GM23338 (cell line): ENCODE measurements around the gene LCMT1.

Experiments
- CTCF ChIP-seq, 2 experiments: fragments of 200-600 bp in 1 of 2; sonication (generic) in 1 of 2; conservative IDR thresholded peaks; 2 replicates each; pipeline versions ENCODE4 v1.5.1 to v1.6.1; 2016 to 2017; ENCODE audit warnings: antibody characterized with exemption in 2 of 2, low read depth in 2 of 2, mild to moderate bottlenecking in 2 of 2, moderate library complexity in 1 of 2
- EZH2phosphoT487 ChIP-seq: fragments of 200-600 bp; sonication (generic); IDR thresholded peaks from one replicate; pipeline ENCODE4 v1.8.1; 2018; ENCODE audit warnings: antibody characterized with exemption; ENCODE audit not compliant: unreplicated experiment

GRCh38 chr16:25066426-25066746, 45.2 kb upstream of the LCMT1 start:
- TF ChIP-seq CTCF (conservative IDR thresholded peaks at IDR 0.05; ENCODE audit: low read depth in 2 of 2) (no peak), EZH2phosphoT487 (no peak)
